Aorta (tissue), 5 donors: ENCODE results near the gene RNF7. TPM values are rescaled to one million over a fixed set of nuclear protein-coding genes. Genes with fewer than 3 reads are reported as not detected.

Source experiments
- ATAC-seq: fragments of 200-7000 bp; cut with Tn5 transposase; one replicate; pipeline ENCODE4 v1.9.1; 2022; ENCODE audit warnings: moderate library complexity; ENCODE audit not compliant: low FRiP score
- DNase-seq, 2 donors: peaks; one replicate each; pipeline ENCODE4 v3.0.0-alpha.2; 2020
- H3K27ac ChIP-seq, 2 donors: one replicate each; pipeline ENCODE4 v1.5.1; 2013; ENCODE audit warnings: low read length in 2 of 2, mild to moderate bottlenecking in 2 of 2, moderate library complexity in 2 of 2, control low read depth in 1 of 2, inconsistent platforms in 1 of 2, low read depth in 1 of 2
- H3K27me3 ChIP-seq, 2 donors: one replicate each; pipeline ENCODE4 v1.6.1; 2013; ENCODE audit warnings: control low read depth in 1 of 2, low read length in 1 of 2, mild to moderate bottlenecking in 1 of 2, moderate library complexity in 1 of 2; ENCODE audit not compliant: insufficient read depth in 2 of 2, control insufficient read depth in 1 of 2
- H3K36me3 ChIP-seq, 2 donors: one replicate each; pipeline ENCODE4 v1.6.1; 2013; ENCODE audit warnings: control low read depth in 1 of 2, low read length in 1 of 2, mild to moderate bottlenecking in 1 of 2; ENCODE audit not compliant: insufficient read depth in 2 of 2, control insufficient read depth in 1 of 2
- H3K4me1 ChIP-seq, 2 donors: one replicate each; pipeline ENCODE4 v1.6.1; 2013; ENCODE audit warnings: low read length in 2 of 2, control low read depth in 1 of 2, mild to moderate bottlenecking in 1 of 2, moderate library complexity in 1 of 2; ENCODE audit not compliant: insufficient read depth in 2 of 2, control insufficient read depth in 1 of 2
- H3K4me3 ChIP-seq, 2 donors: one replicate each; pipeline ENCODE4 v1.5.1; 2013; ENCODE audit warnings: low read length in 2 of 2, control low read depth in 1 of 2, mild to moderate bottlenecking in 1 of 2
- H3K9me3 ChIP-seq: one replicate; pipeline ENCODE4 v1.6.1; 2013; ENCODE audit warnings: mild to moderate bottlenecking, low read length; ENCODE audit not compliant: control insufficient read depth
- WGBS, 2 donors: extraction: QIAGEN DNeasy Blood & Tissue Kit; methylation state at CpG; one replicate each; pipeline ENCODE4 v1.1.7; 2013; 5-methylcytosine and 5-hydroxymethylcytosine counted together
- intact Hi-C, 2 donors: fragments of 100-400 bp; cut with DNase I; formaldehyde crosslinking; loops; one replicate each; pipeline versions ENCODE4 v1.14.2 to v1.15.0; 2022
- polyA plus RNA-seq, 2 donors: library from polyadenylated mRNA; stranded (reverse); fragments of 200-250 nt; gene quantifications; one replicate each; pipeline ENCODE4 v1.2.3, GENCODE V29; 2013
- total RNA-seq, 2 donors: library from RNA; stranded (reverse); fragmentation: NEBNext Ultra II Directional; extraction: Animal tissue kit (Norgen Biotek cat#: 25700); gene quantifications; one replicate each; pipeline ENCODE4 v1.2.1, GENCODE V29; 2021
- donor health status: healthy with polysubstance abuse.
- donor health status: Bipolar disorder and iron deficiency.
- donor health status: DM: no; HTN: no; CAD: no.
- donor health status: DM: no; HTN: no; CAD: no.
- donor health status: DM: yes; HTN: yes; CAD: no.

RNF7 gene
- total and polyA plus RNA-seq, 4 donors, result 68.3 to 221 (median 99.6) TPM

- Histone ChIP-seq H3K4me3 (no peak overlapping the region), H3K27me3 (no peaks in the 10 kb centered on the region), H3K4me1 (no peaks in the 10 kb centered on the region), H3K36me3 (no peaks in the 10 kb centered on the region), H3K9me3 (no peaks in the 10 kb centered on the region), H3K27ac (no peak overlapping the region)
- ATAC-seq (no peak), DNase-seq (no peak)
- WGBS, 2 donors, result 98 to 100% methylated on average over 1 of the region's 1 CpG
- intact Hi-C loops, result no loop called here
These were observed 26.4 kb downstream of the RNF7 start for GRCh38 chr3:141764465-141764864.

GRCh38 chr3:141764986-141765385 is 26.9 kb downstream of the RNF7 start:
- no peak for ATAC-seq

DNA sequence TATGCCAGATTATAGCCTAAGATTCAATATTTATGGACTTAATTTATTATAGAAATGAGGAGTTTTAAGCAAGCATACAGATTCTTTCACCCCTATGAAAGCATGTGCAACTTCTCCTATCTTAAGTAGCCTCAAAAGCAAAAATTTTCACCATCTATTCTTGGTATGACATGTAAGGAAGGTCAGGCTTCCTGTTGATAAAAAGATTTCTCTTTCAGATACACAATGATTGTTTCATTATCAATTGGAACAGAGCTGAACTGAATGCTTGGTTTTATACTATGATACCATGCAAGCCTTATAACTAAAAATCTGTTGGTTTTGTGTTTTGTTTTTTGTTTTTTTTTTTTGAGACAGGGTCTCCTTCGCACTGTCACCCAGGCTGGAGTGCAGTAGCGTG is 29.0 kb downstream of the RNF7 start:
- no peaks in the 10 kb centered on the region for H3K9me3 ChIP-seq
- H3K4me1 ChIP-seq, result no peaks in the 10 kb centered on the region
- H3K27ac ChIP-seq, result no peak overlapping the region
- DNase-seq (no peak), ATAC-seq (no peak)
- intact Hi-C loops, result no loop called here
- WGBS, 2 donors, result 84 to 92% methylated on average over 2 of the region's 2 CpGs
- H3K4me3 ChIP-seq, result no peak overlapping the region
- H3K27me3 ChIP-seq, result no peaks in the 10 kb centered on the region
- no peaks in the 10 kb centered on the region for H3K36me3 ChIP-seq

More at GRCh38 chr3:141764986-141765385, 26.9 kb downstream of the RNF7 start:
- Histone ChIP-seq H3K27me3 (no peaks in the 10 kb centered on the region), H3K9me3 (no peaks in the 10 kb centered on the region), H3K4me3 (no peak overlapping the region), H3K36me3 (no peaks in the 10 kb centered on the region), H3K27ac (no peak overlapping the region), H3K4me1 (no peaks in the 10 kb centered on the region)
- no peak for DNase-seq
- intact Hi-C loops, result no loop called here
- 72 to 87% methylated on average over 2 of the region's 2 CpGs for WGBS, 2 donors

- H3K27ac ChIP-seq, result no peak overlapping the region
- H3K4me1 ChIP-seq, result no peaks in the 10 kb centered on the region
- no peaks in the 10 kb centered on the region for H3K9me3 ChIP-seq
- DNase-seq (no peak), ATAC-seq (no peak)
- 69 to 70% methylated on average over 6 of the region's 6 CpGs for WGBS, 2 donors
- intact Hi-C loops, result no loop called here
- no peaks in the 10 kb centered on the region for H3K27me3 ChIP-seq
- H3K4me3 ChIP-seq, result no peak overlapping the region
- no peaks in the 10 kb centered on the region for H3K36me3 ChIP-seq
These were observed 31.3 kb downstream of the RNF7 start for GRCh38 chr3:141769221-141769894.

GRCh38 chr3:141773676-141774075 is 35.6 kb downstream of the RNF7 start:
- Histone ChIP-seq H3K9me3 (no peaks in the 10 kb centered on the region), H3K36me3 (no peaks in the 10 kb centered on the region), H3K27ac (no peak overlapping the region), H3K27me3 (no peaks in the 10 kb centered on the region), H3K4me3 (no peak overlapping the region), H3K4me1 (no peaks in the 10 kb centered on the region)
- 93 to 96% methylated on average over 6 of the region's 6 CpGs for WGBS, 2 donors
- intact Hi-C loops, result no loop called here
- DNase-seq (no peak), ATAC-seq (no peak)

DNA sequence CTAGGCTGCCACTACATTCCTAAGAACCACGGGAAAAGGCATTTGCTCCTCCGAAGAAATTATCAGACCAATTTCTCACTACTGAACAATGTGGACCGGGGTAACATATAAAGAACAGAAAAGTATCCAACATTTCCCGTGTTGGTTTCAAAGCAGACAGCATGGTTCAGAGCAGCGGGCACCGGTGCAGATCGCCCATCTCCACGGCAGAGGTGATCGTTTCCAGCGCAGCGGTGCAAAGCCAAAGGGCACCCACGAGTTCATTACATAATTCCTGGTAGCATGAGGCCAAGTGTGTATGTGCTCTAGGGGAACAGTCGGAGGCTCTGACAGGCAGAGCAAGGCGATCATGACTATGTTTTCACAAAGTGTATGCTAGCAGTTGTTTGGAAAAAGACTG is 38.3 kb downstream of the RNF7 start:
- Histone ChIP-seq H3K36me3 (no peaks in the 10 kb centered on the region), H3K4me1 (no peaks in the 10 kb centered on the region), H3K27me3 (no peaks in the 10 kb centered on the region), H3K27ac (no peak overlapping the region), H3K4me3 (no peak overlapping the region), H3K9me3 (no peaks in the 10 kb centered on the region)
- ATAC-seq, result no peak
- no peak for DNase-seq
- WGBS, 2 donors, result 74 to 82% methylated on average over 14 of the region's 14 CpGs
- intact Hi-C loops, result no loop called here

DNA sequence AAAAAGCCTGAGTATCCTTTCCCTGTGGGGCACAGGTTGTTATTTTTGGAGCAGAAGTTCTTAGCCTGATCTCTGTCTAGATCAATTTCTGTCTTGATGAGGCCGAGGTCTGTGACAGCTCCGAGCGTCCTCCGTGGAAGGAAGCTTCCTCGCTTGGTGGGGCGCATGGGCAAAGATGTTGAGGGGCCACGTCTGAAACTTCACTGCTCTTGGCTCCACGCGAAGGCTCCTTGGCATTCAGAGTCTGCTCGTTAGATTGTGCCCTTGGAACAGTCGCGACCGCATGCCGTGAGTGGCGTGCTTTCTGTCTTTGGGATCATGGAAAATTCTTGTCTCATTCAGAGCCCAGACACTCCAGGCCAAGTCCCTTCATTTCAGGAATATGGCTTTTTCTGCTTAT is 38.8 kb downstream of the RNF7 start:
- Histone ChIP-seq H3K9me3 (no peaks in the 10 kb centered on the region), H3K4me1 (no peaks in the 10 kb centered on the region), H3K27ac (no peak overlapping the region), H3K36me3 (no peaks in the 10 kb centered on the region), H3K27me3 (no peaks in the 10 kb centered on the region), H3K4me3 (no peak overlapping the region)
- no peak for ATAC-seq
- intact Hi-C loops, result no loop called here
- 46 to 56% methylated on average over 15 of the region's 15 CpGs for WGBS, 2 donors
- DNase-seq, result no peak

DNA sequence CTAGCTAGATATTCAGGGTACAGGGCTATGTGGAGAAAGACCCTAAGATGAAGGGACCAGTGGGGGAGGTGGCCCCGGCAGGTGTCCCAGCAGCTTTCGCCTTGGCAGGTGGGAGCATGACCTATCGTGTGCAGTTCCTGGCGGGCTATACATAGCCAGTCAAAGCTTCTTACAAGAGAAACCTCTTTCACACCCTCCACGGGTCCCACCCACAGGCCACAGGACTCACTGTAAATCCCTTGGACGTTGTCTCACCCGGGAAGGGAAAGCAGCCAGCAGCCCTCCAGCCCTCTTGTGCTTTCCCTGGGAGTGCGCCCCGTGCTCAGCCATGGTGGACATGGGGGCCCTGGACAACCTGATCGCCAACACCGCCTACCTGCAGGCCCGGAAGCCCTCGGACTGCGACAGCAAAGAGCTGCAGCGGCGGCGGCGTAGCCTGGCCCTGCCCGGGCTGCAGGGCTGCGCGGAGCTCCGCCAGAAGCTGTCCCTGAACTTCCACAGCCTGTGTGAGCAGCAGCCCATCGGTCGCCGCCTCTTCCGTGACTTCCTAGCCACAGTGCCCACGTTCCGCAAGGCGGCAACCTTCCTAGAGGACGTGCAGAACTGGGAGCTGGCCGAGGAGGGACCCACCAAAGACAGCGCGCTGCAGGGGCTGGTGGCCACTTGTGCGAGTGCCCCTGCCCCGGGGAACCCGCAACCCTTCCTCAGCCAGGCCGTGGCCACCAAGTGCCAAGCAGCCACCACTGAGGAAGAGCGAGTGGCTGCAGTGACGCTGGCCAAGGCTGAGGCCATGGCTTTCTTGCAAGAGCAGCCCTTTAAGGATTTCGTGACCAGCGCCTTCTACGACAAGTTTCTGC is 40.1 kb downstream of the RNF7 start:
- H3K27ac ChIP-seq, result no peak overlapping the region
- no peaks in the 10 kb centered on the region for H3K27me3 ChIP-seq
- intact Hi-C loops, result no loop called here
- WGBS, 2 donors, result 93 to 94% methylated on average over 41 to 42 of the region's 42 CpGs
- H3K4me3 ChIP-seq, result no peak overlapping the region
- ATAC-seq (no peak), DNase-seq (no peak)
- H3K36me3 ChIP-seq, result no peaks in the 10 kb centered on the region
- no peaks in the 10 kb centered on the region for H3K4me1 ChIP-seq
- no peaks in the 10 kb centered on the region for H3K9me3 ChIP-seq

DNA sequence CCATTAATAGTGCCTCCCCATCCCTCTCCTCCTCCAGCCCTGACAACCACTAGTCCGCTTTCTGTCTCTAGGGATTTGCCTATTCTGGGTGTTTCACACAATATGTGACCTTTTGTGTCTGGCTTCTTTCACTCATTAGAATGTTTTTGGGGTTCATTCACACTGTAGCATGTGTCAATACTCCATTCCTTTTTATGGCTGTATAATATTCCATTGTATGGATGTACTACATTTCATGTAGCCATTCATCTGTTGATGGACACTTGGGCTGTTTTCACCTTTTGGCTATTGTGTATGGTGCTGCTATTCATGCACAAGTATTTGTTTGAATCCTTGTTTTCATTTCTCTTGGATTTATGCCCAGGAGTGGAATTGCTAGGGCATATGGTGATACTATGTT is 41.6 kb downstream of the RNF7 start:
- intact Hi-C loops, result no loop called here
- no peak overlapping the region for H3K4me3 ChIP-seq
- H3K36me3 ChIP-seq, result no peaks in the 10 kb centered on the region
- no peak overlapping the region for H3K27ac ChIP-seq
- no peaks in the 10 kb centered on the region for H3K9me3 ChIP-seq
- H3K27me3 ChIP-seq, result no peaks in the 10 kb centered on the region
- 93 to 100% methylated on average over 1 of the region's 1 CpG for WGBS, 2 donors
- no peaks in the 10 kb centered on the region for H3K4me1 ChIP-seq
- no peak for ATAC-seq
- no peak for DNase-seq
